HG03045 (cell line): Measurements from ENCODE around the gene PRKN.
"Not testable (repeated sequence)": the region's sequence is repeated elsewhere in the genome, so short reads cannot be mapped to it uniquely, and the experiment has no call there.

Source experiments
- ATAC-seq: cut with Tn5 transposase; IDR thresholded peaks from one replicate; pipeline ENCODE4 v1.9.1; 2021; ENCODE audit warnings: mild to moderate bottlenecking, moderate library complexity; ENCODE audit not compliant: unreplicated experiment

Gene PRKN

GRCh38 chr6:161354276-161354840, 1373.2 kb downstream of the PRKN start:
- no peak for ATAC-seq

GRCh38 chr6:161353208-161353613, 1374.4 kb downstream of the PRKN start:
- ATAC-seq: no peak

- ATAC-seq: no peak
These were observed 1375.7 kb downstream of the PRKN start for GRCh38 chr6:161351858-161352257.

- no peak for ATAC-seq
These were observed 1377.7 kb downstream of the PRKN start for GRCh38 chr6:161349886-161350285.

- no peak for ATAC-seq
These were observed 1379.0 kb downstream of the PRKN start for GRCh38 chr6:161348628-161348994.

GRCh38 chr6:161347988-161348627, 1379.5 kb downstream of the PRKN start:
- ATAC-seq: no peak

- ATAC-seq: no peak
These were observed 1380.4 kb downstream of the PRKN start for GRCh38 chr6:161347125-161347524.

- no peak for ATAC-seq
These were observed 1380.8 kb downstream of the PRKN start for GRCh38 chr6:161346717-161347116.

GRCh38 chr6:161344626-161345025, 1382.9 kb downstream of the PRKN start:
- no peak for ATAC-seq

- ATAC-seq: no peak
These were observed 1385.5 kb downstream of the PRKN start for GRCh38 chr6:161342039-161342438.

- ATAC-seq: no peak
These were observed 1385.9 kb downstream of the PRKN start for GRCh38 chr6:161341638-161342037.

- ATAC-seq: no peak
These were observed 1389.6 kb downstream of the PRKN start for GRCh38 chr6:161338015-161338414.

- no peak for ATAC-seq
These were observed 1391.1 kb downstream of the PRKN start for GRCh38 chr6:161336479-161336878.

- no peak for ATAC-seq
These were observed 1394.2 kb downstream of the PRKN start for GRCh38 chr6:161333410-161333809.

GRCh38 chr6:161331402-161332081, 1396.0 kb downstream of the PRKN start:
- not testable (repeated sequence) for ATAC-seq

GRCh38 chr6:161327360-161327953, 1400.1 kb downstream of the PRKN start:
- ATAC-seq: no peak

- ATAC-seq: no peak
These were observed 1408.3 kb downstream of the PRKN start for GRCh38 chr6:161319231-161319630.

- ATAC-seq: no peak
These were observed 1409.1 kb downstream of the PRKN start for GRCh38 chr6:161318456-161318855.

GRCh38 chr6:161316531-161316930, 1411.0 kb downstream of the PRKN start:
- no peak for ATAC-seq

- ATAC-seq: not testable (repeated sequence)
These were observed 1412.2 kb downstream of the PRKN start for GRCh38 chr6:161315246-161315917.

- ATAC-seq: not testable (repeated sequence)
These were observed 1412.9 kb downstream of the PRKN start for GRCh38 chr6:161314541-161315245.
